PFSK-1 (cell line): ENCODE data around the gene DHRSX.

ENCODE experiments used
- FOXP2 ChIP-seq: optimal IDR thresholded peaks from 2 replicates; pipeline ENCODE3; 2011; ENCODE audit warnings: borderline replicate concordance, control low read depth, inconsistent platforms; ENCODE audit not compliant: insufficient read depth; ENCODE audit errors: extremely low read length, extremely low read depth
- POLR2AphosphoS5 ChIP-seq: IDR thresholded peaks from 2 replicates; pipeline ENCODE4 v1.6.1; 2012; ENCODE audit warnings: low read depth, mild to moderate bottlenecking, control low read depth, low read length, moderate library complexity
- SIN3A ChIP-seq: IDR thresholded peaks from 2 replicates; pipeline ENCODE4 v1.6.1; 2012; ENCODE audit warnings: mild to moderate bottlenecking, low read length, moderate library complexity, borderline replicate concordance; ENCODE audit not compliant: insufficient read depth
- TAF1 ChIP-seq: IDR thresholded peaks from 2 replicates; pipeline ENCODE4 v1.6.1; 2012; ENCODE audit warnings: low read length, control low read depth, borderline replicate concordance; ENCODE audit not compliant: insufficient read depth
- TF ChIP-seq, protein P1 (sequence below), 2 experiments: IDR thresholded peaks; 2 replicates each; pipeline versions ENCODE4 v1.6.1 to v1.8.0; 2011 to 2012; ENCODE audit warnings: low read depth in 2 of 2, low read length in 2 of 2, control low read depth in 1 of 2, inconsistent platforms in 1 of 2, mild to moderate bottlenecking in 1 of 2, moderate library complexity in 1 of 2; ENCODE audit not compliant: insufficient read depth in 1 of 2

DNA sequence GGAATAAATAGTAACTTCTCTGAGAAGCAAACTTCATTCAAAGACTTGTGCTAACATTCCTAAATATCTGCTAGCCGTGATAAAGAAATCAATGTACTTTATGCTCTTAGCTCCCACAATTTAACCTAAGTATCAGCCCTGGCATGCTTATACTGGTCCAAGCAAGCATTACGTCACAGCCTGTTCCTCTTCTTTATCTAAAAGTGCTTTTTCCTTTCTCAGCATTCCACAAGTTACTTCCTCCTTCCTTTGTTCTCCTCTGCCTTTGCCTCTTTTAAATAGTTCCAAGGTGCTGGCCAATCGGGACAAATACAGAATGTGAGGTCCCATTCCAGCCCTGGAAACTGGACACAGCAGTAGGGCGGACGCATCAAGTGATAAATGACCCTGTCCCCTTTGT is 249.6 kb downstream of the DHRSX start:
- no peak for TF ChIP-seq POLR2AphosphoS5
- TF ChIP-seq, protein P1, sequence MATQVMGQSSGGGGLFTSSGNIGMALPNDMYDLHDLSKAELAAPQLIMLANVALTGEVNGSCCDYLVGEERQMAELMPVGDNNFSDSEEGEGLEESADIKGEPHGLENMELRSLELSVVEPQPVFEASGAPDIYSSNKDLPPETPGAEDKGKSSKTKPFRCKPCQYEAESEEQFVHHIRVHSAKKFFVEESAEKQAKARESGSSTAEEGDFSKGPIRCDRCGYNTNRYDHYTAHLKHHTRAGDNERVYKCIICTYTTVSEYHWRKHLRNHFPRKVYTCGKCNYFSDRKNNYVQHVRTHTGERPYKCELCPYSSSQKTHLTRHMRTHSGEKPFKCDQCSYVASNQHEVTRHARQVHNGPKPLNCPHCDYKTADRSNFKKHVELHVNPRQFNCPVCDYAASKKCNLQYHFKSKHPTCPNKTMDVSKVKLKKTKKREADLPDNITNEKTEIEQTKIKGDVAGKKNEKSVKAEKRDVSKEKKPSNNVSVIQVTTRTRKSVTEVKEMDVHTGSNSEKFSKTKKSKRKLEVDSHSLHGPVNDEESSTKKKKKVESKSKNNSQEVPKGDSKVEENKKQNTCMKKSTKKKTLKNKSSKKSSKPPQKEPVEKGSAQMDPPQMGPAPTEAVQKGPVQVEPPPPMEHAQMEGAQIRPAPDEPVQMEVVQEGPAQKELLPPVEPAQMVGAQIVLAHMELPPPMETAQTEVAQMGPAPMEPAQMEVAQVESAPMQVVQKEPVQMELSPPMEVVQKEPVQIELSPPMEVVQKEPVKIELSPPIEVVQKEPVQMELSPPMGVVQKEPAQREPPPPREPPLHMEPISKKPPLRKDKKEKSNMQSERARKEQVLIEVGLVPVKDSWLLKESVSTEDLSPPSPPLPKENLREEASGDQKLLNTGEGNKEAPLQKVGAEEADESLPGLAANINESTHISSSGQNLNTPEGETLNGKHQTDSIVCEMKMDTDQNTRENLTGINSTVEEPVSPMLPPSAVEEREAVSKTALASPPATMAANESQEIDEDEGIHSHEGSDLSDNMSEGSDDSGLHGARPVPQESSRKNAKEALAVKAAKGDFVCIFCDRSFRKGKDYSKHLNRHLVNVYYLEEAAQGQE (IDR thresholded peaks at IDR 0.05; ENCODE audit: insufficient read depth in 1 of 2, low read depth in 2 of 2, low read length in 2 of 2): no peak
- no peak for TF ChIP-seq TAF1
- no peak for TF ChIP-seq FOXP2
- TF ChIP-seq SIN3A: no peak
